ENCODE measurements around the gene WNT5B. TPM values are rescaled to one million over a fixed set of nuclear protein-coding genes. Genes with fewer than 3 reads are reported as not detected.

The WNT5B gene
- total and polyA plus RNA-seq, 2 of the 4 experiments (the other 2 are of a cell fraction) = 83.7 to 102 TPM

- no peak overlapping the region for H2BK20ac ChIP-seq (ENCODE audit: low read depth, low read length)
- H2AK9ac ChIP-seq (replicated peaks; ENCODE audit: low read depth, low read length, poor library complexity) = no peak overlapping the region
- BruUV-seq (replicated peaks) = no TSS peak
- 0 out of 2 replicates have a peak overlapping the region, but pooled peaks have one; percentile 31 for H2AK5ac ChIP-seq (ENCODE audit: low read depth, low read length)
- no CpG with 5 or more reads among the region's 2 CpGs for WGBS, 2 experiments (ENCODE audit: extremely low coverage in 2 of 2, insufficient read length in 1 of 2)
- TF ChIP-seq SMC3 (IDR thresholded peaks at IDR 0.05; ENCODE audit: low read depth, low read length) = no peak
- no peak for TF ChIP-seq CEBPB (IDR thresholded peaks at IDR 0.05; ENCODE audit: low read depth, low read length)
- TF ChIP-seq BHLHE40 (IDR thresholded peaks at IDR 0.05; ENCODE audit: low read depth, low read length) = no peak
- TF ChIP-seq RCOR1 (IDR thresholded peaks at IDR 0.05; ENCODE audit: insufficient replicate concordance, low read length) = no peak
- TF ChIP-seq, protein P1, sequence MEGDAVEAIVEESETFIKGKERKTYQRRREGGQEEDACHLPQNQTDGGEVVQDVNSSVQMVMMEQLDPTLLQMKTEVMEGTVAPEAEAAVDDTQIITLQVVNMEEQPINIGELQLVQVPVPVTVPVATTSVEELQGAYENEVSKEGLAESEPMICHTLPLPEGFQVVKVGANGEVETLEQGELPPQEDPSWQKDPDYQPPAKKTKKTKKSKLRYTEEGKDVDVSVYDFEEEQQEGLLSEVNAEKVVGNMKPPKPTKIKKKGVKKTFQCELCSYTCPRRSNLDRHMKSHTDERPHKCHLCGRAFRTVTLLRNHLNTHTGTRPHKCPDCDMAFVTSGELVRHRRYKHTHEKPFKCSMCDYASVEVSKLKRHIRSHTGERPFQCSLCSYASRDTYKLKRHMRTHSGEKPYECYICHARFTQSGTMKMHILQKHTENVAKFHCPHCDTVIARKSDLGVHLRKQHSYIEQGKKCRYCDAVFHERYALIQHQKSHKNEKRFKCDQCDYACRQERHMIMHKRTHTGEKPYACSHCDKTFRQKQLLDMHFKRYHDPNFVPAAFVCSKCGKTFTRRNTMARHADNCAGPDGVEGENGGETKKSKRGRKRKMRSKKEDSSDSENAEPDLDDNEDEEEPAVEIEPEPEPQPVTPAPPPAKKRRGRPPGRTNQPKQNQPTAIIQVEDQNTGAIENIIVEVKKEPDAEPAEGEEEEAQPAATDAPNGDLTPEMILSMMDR (conservative IDR thresholded peaks at IDR 0.05; ENCODE audit: low read depth, low read length) = no peak
- TF ChIP-seq CHD1 (IDR thresholded peaks at IDR 0.05; ENCODE audit: low read depth, low read length) = no peak
- TF ChIP-seq, protein P2, sequence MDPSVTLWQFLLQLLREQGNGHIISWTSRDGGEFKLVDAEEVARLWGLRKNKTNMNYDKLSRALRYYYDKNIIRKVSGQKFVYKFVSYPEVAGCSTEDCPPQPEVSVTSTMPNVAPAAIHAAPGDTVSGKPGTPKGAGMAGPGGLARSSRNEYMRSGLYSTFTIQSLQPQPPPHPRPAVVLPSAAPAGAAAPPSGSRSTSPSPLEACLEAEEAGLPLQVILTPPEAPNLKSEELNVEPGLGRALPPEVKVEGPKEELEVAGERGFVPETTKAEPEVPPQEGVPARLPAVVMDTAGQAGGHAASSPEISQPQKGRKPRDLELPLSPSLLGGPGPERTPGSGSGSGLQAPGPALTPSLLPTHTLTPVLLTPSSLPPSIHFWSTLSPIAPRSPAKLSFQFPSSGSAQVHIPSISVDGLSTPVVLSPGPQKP (IDR thresholded peaks at IDR 0.05; ENCODE audit: borderline replicate concordance, low read depth, low read length) = no peak
- ChIA-PET CTCF (interaction anchor here (0.6 to 0.8 kb wide), 3 partner anchors 22 to 37 kb away, joined by 3 read pairs; no protein-coding TSS in a partner anchor), POLR2A (ENCODE audit: unreplicated experiment) (no interaction called here)
- peaks cover 4% of the 10 kb centered on the region; the same call in 1 of the 2 replicates for H3K9me1 ChIP-seq (ENCODE audit: insufficient read depth, low read length)
- no peaks in the 10 kb centered on the region; the same call in 1 of the 2 replicates for H3K27me3 ChIP-seq (ENCODE audit: control insufficient read depth, insufficient read depth, low read length)
- no peak overlapping the region; the same call in 1 of the 2 replicates for H3K14ac ChIP-seq (replicated peaks; ENCODE audit: low read depth, low read length)
- peak overlapping the region; percentile 49; the same call in 1 of the 2 replicates for H3K27ac ChIP-seq (ENCODE audit: insufficient read depth, low read length)
- H2AFZ ChIP-seq (replicated peaks; ENCODE audit: low read length, poor library complexity) = no peak overlapping the region
- no peak overlapping the region; the same call in 1 of the 2 replicates for H4K91ac ChIP-seq (ENCODE audit: insufficient read depth, low read depth, low read length)
- DNase-seq = no peak
- H3K56ac ChIP-seq (ENCODE audit: extremely low read depth, insufficient read depth, low read length) = no peak overlapping the region
- no peak overlapping the region for H3K4me3 ChIP-seq (ENCODE audit: insufficient read depth, low read depth, low read length)
- H3K23ac ChIP-seq (ENCODE audit: low read depth, low read length) = peak overlapping the region; percentile 54; the same call in 1 of the 2 replicates
- peak overlapping the region; percentile 13; the same call in 1 of the 2 replicates for H3K4ac ChIP-seq (ENCODE audit: low read depth, low read length)
- H3K9ac ChIP-seq (ENCODE audit: low read depth, low read length) = no peak overlapping the region; the same call in 1 of the 2 replicates
- H2BK15ac ChIP-seq (ENCODE audit: low read depth, low read length) = no peak overlapping the region
- no peaks in the 10 kb centered on the region for H3K79me1 ChIP-seq (ENCODE audit: low read depth in 1 of 2, low read length in 2 of 2)
- H3K4me1 ChIP-seq (ENCODE audit: control insufficient read depth, insufficient read depth, low read length) = peaks cover 2% of the 10 kb centered on the region; the same call in 1 of the 2 replicates
- H3K4me2 ChIP-seq (ENCODE audit: low read depth, low read length) = no peak overlapping the region
- dilution Hi-C loops (cut with HindIII; ENCODE audit: low sequenced_read_pairs, unreplicated experiment) = no loop called here
- H3K9me3 ChIP-seq (ENCODE audit: control insufficient read depth, insufficient read depth, low read length) = no peaks in the 10 kb centered on the region
- H2BK5ac ChIP-seq (ENCODE audit: low read depth, low read length, poor library complexity, severe bottlenecking) = no peak overlapping the region
- H4K8ac ChIP-seq (ENCODE audit: low read depth in 2 of 2, low read length in 2 of 2) = 0 out of 4 replicates have a peak overlapping the region, but pooled peaks of 1 of the 2 experiments have one; percentile 2
- no peaks in the 10 kb centered on the region for H4K20me1 ChIP-seq (ENCODE audit: insufficient read depth, low read length)
- no peak overlapping the region for H2BK120ac ChIP-seq (ENCODE audit: low read depth, low read length)
- H3K36me3 ChIP-seq (ENCODE audit: control insufficient read depth, insufficient read depth, low read length) = no peaks in the 10 kb centered on the region
- ATAC-seq (ENCODE audit: low read depth) = peak; percentile 13
- no peak overlapping the region for H3K18ac ChIP-seq (ENCODE audit: low read depth, low read length)
- intact Hi-C loops (cut with micrococcal nuclease) = no loop called here
- no peak overlapping the region; the same call in 1 of the 2 replicates for H4K5ac ChIP-seq (ENCODE audit: low read depth, low read length)
- in situ Hi-C loops (cut with MboI; ENCODE audit: low sequenced_read_pairs) = loop anchor here (25.0 kb wide), 1 partner anchor 621 kb away; no protein-coding TSS in a partner anchor
Measured at GRCh38 chr12:1666685-1667162, 37.7 kb downstream of the WNT5B start.
